LNCAP (cell line): ENCODE measurements around the gene ANKRD53.

ENCODE experiments used
- TF ChIP-seq, protein P1 (sequence below): fragments of 450-650 bp; IDR thresholded peaks from 2 replicates; pipeline ENCODE4 v1.5.1; 2017; ENCODE audit warnings: mild to moderate bottlenecking

ANKRD53 gene

GRCh38 chr2:70979180-70979488 lies 704 bp downstream of the ANKRD53 start:
- TF ChIP-seq, protein P1, sequence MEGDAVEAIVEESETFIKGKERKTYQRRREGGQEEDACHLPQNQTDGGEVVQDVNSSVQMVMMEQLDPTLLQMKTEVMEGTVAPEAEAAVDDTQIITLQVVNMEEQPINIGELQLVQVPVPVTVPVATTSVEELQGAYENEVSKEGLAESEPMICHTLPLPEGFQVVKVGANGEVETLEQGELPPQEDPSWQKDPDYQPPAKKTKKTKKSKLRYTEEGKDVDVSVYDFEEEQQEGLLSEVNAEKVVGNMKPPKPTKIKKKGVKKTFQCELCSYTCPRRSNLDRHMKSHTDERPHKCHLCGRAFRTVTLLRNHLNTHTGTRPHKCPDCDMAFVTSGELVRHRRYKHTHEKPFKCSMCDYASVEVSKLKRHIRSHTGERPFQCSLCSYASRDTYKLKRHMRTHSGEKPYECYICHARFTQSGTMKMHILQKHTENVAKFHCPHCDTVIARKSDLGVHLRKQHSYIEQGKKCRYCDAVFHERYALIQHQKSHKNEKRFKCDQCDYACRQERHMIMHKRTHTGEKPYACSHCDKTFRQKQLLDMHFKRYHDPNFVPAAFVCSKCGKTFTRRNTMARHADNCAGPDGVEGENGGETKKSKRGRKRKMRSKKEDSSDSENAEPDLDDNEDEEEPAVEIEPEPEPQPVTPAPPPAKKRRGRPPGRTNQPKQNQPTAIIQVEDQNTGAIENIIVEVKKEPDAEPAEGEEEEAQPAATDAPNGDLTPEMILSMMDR, result no peak

GRCh38 chr2:70979626-70980025 lies 1.2 kb downstream of the ANKRD53 start:
- TF ChIP-seq, protein P1, result no peak

GRCh38 chr2:70981421-70981820 lies 3.0 kb downstream of the ANKRD53 start:
- TF ChIP-seq, protein P1, result no peak

GRCh38 chr2:70981866-70982810 lies 3.7 kb downstream of the ANKRD53 start:
- TF ChIP-seq, protein P1, result no peak

- TF ChIP-seq, protein P1, result no peak
These were observed 4.5 kb downstream of the ANKRD53 start for GRCh38 chr2:70982971-70983370.

- TF ChIP-seq, protein P1, result no peak
These were observed 5.2 kb downstream of the ANKRD53 start for GRCh38 chr2:70983506-70984227.

GRCh38 chr2:70984228-70984575 lies 5.8 kb downstream of the ANKRD53 start:
- TF ChIP-seq, protein P1, result no peak
